GM19438 (cell line): ENCODE data around the gene SLIT1.

Source experiments
- ATAC-seq: cut with Tn5 transposase; IDR thresholded peaks from one replicate; pipeline ENCODE4 v1.9.1; 2021; ENCODE audit warnings: low read depth; ENCODE audit not compliant: unreplicated experiment

Gene SLIT1

GRCh38 chr10:97175586-97175985, 10.2 kb downstream of the SLIT1 start:
- no peak for ATAC-seq

DNA sequence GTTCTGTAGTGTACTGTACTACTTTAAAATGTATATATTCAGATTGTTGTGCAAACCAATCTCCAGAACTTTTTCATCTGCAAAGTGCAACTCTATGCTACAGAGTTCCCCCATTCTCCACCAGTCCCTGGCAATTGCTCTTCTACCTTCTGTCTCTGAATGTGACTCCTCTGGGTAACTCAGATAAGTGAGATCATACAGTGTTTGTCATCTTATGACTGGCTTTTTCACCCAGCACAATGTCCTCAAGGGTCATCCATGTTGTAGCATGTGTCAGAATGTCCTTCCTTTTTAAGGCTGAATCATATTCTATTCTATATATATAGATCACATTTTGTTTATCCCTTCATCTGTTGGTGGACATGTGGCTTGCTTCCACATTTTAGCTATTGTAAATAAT, 10.8 kb downstream of the SLIT1 start:
- ATAC-seq, result no peak

GRCh38 chr10:97174276-97174775, 11.4 kb downstream of the SLIT1 start:
- no peak for ATAC-seq

- no peak for ATAC-seq
Measured at GRCh38 chr10:97173036-97173435, 12.7 kb downstream of the SLIT1 start.

DNA sequence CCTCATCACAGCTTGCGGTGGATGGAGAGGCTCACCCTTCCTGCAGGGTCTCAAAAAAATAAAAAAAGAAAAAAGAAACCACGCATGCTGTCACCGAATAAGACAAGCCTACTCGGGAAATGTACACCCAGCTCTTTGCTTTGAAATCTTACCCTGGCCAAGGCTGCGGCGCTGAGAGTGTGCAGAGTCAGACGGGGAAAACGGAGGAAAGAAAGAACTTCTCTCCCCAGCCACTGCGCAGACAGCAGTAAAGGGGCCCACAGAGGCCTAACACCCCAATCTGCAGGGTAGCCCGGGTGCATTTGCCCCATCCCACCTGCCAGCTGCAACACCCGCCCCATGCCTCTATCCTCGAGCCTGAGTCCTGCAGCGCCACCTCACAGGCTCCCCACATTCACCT, 14.8 kb downstream of the SLIT1 start:
- no peak for ATAC-seq

GRCh38 chr10:97169911-97170693, 15.7 kb downstream of the SLIT1 start:
- no peak for ATAC-seq

DNA sequence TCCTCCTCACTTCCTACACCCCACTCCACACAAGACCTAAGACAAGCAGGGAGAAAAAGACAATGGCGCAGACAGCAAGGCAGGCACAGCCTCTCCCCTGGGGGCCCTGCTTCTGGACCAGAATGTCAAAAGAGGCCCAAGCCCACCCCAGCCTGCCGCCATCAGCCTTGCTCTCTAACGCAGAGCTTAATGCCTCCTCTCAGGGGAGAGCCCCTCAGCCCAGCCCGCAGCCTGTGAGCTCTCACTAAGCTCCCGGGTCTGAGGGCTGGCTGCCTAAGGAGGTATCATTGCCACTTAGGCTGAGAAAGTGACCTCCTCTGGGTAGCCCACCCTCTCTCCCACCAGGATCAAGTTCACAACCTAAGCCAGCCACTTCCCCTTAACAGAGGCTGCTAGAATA, 16.7 kb downstream of the SLIT1 start:
- no peak for ATAC-seq

DNA sequence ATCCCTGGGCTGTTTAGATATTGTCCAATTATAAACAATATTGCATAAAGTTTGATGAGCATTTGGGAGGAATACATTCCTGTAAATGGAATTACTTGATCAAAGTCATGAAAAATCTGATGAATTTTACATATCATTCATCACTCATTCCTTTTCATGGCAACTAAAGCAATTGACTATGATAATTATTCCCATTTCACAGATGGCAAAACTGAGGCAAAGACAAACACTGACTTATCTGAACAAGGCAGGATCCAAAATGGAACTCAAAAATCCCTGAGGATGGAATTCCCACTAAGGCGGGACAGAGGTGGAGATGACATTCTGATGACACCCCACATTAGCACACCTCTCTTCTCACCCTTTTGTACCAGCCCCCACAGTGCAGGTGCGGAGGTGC, 17.1 kb downstream of the SLIT1 start:
- ATAC-seq, result no peak

- no peak for ATAC-seq
Measured at GRCh38 chr10:97165499-97165898, 20.3 kb downstream of the SLIT1 start.

DNA sequence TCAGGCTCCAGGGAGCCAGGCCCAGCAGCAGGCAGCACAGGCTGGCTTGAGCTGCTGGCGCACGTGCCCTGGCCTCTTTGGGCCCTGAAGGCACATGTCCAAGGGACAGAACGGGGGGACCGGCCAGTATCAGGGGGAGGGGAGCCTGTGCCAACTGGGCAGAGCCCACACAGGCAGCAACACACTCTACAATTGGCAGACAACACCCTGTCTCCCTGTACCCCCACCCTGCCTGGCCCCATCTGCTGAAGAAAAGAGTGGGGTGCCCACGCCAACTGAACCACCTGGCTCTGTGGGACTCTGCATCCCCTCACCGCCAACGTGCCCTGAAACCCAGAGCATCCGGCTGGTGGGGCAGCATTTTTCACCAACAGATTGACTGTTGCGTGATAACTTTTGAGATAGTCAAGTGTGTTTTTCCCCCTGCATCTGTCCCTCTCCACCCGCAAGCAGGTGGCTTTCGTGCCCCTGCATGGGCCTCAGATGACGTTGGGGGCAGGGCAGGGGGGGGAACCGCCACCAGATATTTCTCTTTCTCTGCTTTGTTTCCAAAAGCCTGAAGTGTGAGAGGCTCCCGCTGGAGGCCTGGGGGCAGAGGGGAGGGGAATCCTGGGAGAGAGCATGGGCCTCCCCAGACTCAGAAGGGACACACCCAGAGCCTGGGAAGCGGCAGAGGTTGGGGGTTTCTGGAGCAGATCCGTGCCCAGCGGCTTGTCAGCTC, 21.8 kb downstream of the SLIT1 start:
- no peak for ATAC-seq

DNA sequence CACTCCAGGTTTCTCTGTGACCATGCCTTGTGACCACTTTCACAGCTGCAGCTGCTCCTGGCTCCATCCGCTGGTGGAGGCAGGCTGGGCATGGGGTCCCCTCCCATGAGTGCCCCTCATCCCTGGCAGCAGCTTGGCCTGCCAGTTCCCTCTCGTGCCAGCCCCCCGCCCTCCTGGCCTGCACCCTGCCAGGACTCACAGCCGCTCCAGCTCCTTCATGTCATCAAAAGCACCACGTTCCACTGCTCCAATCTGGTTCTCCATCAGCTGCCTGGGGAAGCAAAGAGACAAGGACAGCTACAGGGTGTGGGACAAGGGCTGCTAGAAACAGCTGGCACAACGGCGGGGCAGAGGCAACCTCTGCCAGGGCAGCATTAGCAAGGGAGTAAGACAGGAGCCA, 22.6 kb downstream of the SLIT1 start:
- ATAC-seq, result no peak

- no peak for ATAC-seq
Measured at GRCh38 chr10:97159646-97160305, 26.0 kb downstream of the SLIT1 start.

- ATAC-seq, result peak; percentile 69
Measured at GRCh38 chr10:97157578-97158095, 28.1 kb downstream of the SLIT1 start.

DNA sequence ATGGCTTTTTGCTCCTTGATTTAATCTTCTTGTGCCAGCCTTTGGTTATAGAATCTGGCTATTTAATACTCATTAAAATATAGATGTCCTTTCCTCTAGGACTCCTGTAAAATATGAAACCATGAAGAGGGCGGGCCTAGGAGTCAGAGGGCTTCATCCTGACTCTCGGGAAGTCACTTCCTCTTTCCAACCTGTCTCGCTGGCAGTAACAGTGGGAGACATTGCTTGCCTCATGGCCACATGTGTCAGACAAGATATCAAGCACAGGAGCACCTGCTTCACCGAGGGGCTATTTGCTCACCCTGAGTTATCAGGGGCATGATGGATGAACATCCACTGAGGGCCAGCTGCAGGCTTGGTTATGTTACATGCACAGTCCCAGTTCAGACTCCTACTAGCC, 31.0 kb downstream of the SLIT1 start:
- no peak for ATAC-seq

GRCh38 chr10:97154162-97154561, 31.6 kb downstream of the SLIT1 start:
- ATAC-seq, result no peak

DNA sequence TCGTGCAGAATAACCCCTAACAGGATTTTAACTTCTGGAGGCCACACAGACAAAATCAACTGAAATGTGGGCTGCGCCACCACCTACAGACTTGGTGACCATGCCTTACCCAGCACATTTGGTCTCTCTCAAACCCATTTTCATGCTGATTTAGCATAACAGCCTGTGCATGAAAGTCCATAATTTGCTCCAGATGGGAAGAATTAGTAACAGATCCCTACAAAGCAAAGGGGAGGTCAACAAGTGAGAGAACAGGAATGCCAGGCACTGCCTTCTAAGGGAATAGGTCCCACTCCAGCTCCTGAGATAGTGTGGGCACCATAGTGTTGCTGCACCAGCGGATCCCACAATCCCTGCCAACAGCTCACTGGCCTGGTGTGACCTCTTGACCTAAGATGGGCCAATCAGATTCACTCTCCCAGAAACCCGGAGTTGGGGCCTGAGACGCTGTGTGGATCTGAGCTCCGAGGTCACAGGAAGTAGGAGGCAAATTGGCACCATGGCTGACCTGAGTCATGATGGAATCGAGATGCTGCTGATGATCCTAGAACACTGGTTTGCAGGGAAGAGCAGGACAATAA, 32.4 kb downstream of the SLIT1 start:
- ATAC-seq, result no peak

- no peak for ATAC-seq
Measured at GRCh38 chr10:97151307-97151914, 34.3 kb downstream of the SLIT1 start.

- no peak for ATAC-seq
Measured at GRCh38 chr10:97150616-97151015, 35.1 kb downstream of the SLIT1 start.

GRCh38 chr10:97150013-97150595, 35.7 kb downstream of the SLIT1 start:
- ATAC-seq, result no peak

GRCh38 chr10:97149079-97149531, 36.7 kb downstream of the SLIT1 start:
- ATAC-seq, result no peak
